CD14-positive monocyte (primary cell): ENCODE measurements around the gene LIMS4. TPM values are rescaled to one million over a fixed set of nuclear protein-coding genes. Genes with fewer than 3 reads are reported as not detected.
"Not testable (repeated sequence)": the region's sequence is repeated elsewhere in the genome, so short reads cannot be mapped to it uniquely, and the experiment has no call there.

ENCODE experiments used
- DNase-seq, 3 donors: peaks; one replicate each; pipeline ENCODE4 v3.0.0-alpha.2; 2011 to 2022
- H2AFZ ChIP-seq: 2 replicates; pipeline ENCODE4 v1.6.0; 2012; ENCODE audit warnings: mild to moderate bottlenecking, low read depth, low read length, inconsistent platforms; ENCODE audit not compliant: insufficient read depth, poor library complexity, severe bottlenecking
- H3K27ac ChIP-seq, 2 donors: 1 replicate in 1 of 2; 2 replicates in 1 of 2; pipeline ENCODE4 v1.5.1; 2012 to 2013; ENCODE audit warnings: low read length in 2 of 2, control low read depth in 1 of 2, inconsistent platforms in 1 of 2, low read depth in 1 of 2, mild to moderate bottlenecking in 1 of 2
- H3K27me3 ChIP-seq, 2 donors: one replicate each; pipeline versions ENCODE4 v1.6.0 to v1.6.1; 2011 to 2013; ENCODE audit warnings: low read length in 2 of 2; ENCODE audit not compliant: control insufficient read depth in 2 of 2, insufficient read depth in 2 of 2
- H3K36me3 ChIP-seq, 2 donors: replicated peaks in 1 of 2; 1 replicate in 1 of 2; 2 replicates in 1 of 2; pipeline versions ENCODE4 v1.5.1 to v1.6.1; 2012 to 2013; ENCODE audit warnings: low read length in 2 of 2, control low read depth in 1 of 2, inconsistent platforms in 1 of 2, mild to moderate bottlenecking in 1 of 2; ENCODE audit not compliant: insufficient read depth in 2 of 2, control insufficient read depth in 1 of 2
- H3K4me1 ChIP-seq, 2 donors: 1 replicate in 1 of 2; 2 replicates in 1 of 2; pipeline versions ENCODE4 v1.5.1 to v1.6.1; 2012 to 2013; ENCODE audit warnings: low read length in 2 of 2, control low read depth in 1 of 2, inconsistent platforms in 1 of 2, mild to moderate bottlenecking in 1 of 2, moderate library complexity in 1 of 2; ENCODE audit not compliant: insufficient read depth in 2 of 2, control insufficient read depth in 1 of 2
- H3K4me2 ChIP-seq: replicated peaks from 2 replicates; pipeline ENCODE3; 2012; ENCODE audit warnings: low read length, moderate library complexity, mild to moderate bottlenecking; ENCODE audit not compliant: poor library complexity, severe bottlenecking; ENCODE audit errors: extremely low read depth
- H3K4me3 ChIP-seq, 3 experiments: fragments of 200-600 bp in 1 of 3; sonication (generic) in 1 of 3; replicated peaks in 1 of 3; 1 replicate in 2 of 3; 2 replicates in 1 of 3; pipeline ENCODE4 v1.5.1; 2011 to 2013; ENCODE audit warnings: low read length in 3 of 3, mild to moderate bottlenecking in 3 of 3, control low read depth in 2 of 3, low read depth in 2 of 3, inconsistent platforms in 1 of 3, moderate library complexity in 1 of 3
- H3K79me2 ChIP-seq: 2 replicates; pipeline ENCODE4 v1.6.0; 2012; ENCODE audit warnings: mild to moderate bottlenecking, control low read depth, inconsistent platforms, low read length, moderate library complexity; ENCODE audit not compliant: insufficient read depth
- H3K9ac ChIP-seq: 2 replicates; pipeline ENCODE4 v1.6.0; 2017; ENCODE audit warnings: low read length, mild to moderate bottlenecking; ENCODE audit not compliant: insufficient read depth, poor library complexity, severe bottlenecking
- H3K9me3 ChIP-seq, 2 donors: replicated peaks in 1 of 2; 1 replicate in 1 of 2; 2 replicates in 1 of 2; pipeline versions ENCODE4 v1.5.1 to v1.6.1; 2012 to 2013; ENCODE audit warnings: low read length in 2 of 2, control low read depth in 1 of 2; ENCODE audit not compliant: control insufficient read depth in 1 of 2, insufficient read depth in 1 of 2
- H4K20me1 ChIP-seq: 2 replicates; pipeline ENCODE4 v1.6.0; 2012; ENCODE audit warnings: mild to moderate bottlenecking, low read length, control low read depth, moderate library complexity; ENCODE audit not compliant: insufficient read depth
- H3K27ac Mint-ChIP-seq, 7 donors: one replicate each; pipeline ENCODE4 v1.8.0; 2020; ENCODE audit warnings: mild to moderate bottlenecking in 7 of 7, mixed read lengths in 7 of 7, moderate library complexity in 6 of 7, inconsistent platforms in 2 of 7
- H3K27me3 Mint-ChIP-seq, 3 donors: one replicate each; pipeline ENCODE4 v1.8.0; 2021 to 2022; ENCODE audit warnings: low read depth in 3 of 3, mild to moderate bottlenecking in 3 of 3, mixed read lengths in 3 of 3, moderate library complexity in 3 of 3, inconsistent platforms in 1 of 3
- H3K36me3 Mint-ChIP-seq, 2 donors: one replicate each; pipeline ENCODE4 v1.8.0; 2020; ENCODE audit warnings: mixed read lengths in 2 of 2, inconsistent platforms in 1 of 2, mild to moderate bottlenecking in 1 of 2
- H3K4me1 Mint-ChIP-seq: one replicate; pipeline ENCODE4 v1.8.0; 2020; ENCODE audit warnings: mild to moderate bottlenecking, mixed read lengths
- H3K4me3 Mint-ChIP-seq, 2 donors: one replicate each; pipeline ENCODE4 v1.8.0; 2020; ENCODE audit warnings: mild to moderate bottlenecking in 2 of 2, mixed read lengths in 2 of 2, moderate library complexity in 1 of 2
- H3K9me3 Mint-ChIP-seq, 7 donors: one replicate each; pipeline ENCODE4 v1.8.0; 2020 to 2022; ENCODE audit warnings: mixed read lengths in 7 of 7, mild to moderate bottlenecking in 6 of 7, moderate library complexity in 6 of 7, inconsistent platforms in 2 of 7
- WGBS: methylation state at CpG from one replicate; pipeline ENCODE4 v1.1.5; 2013; ENCODE audit warnings: missing lambda C conversion rate; ENCODE audit not compliant: insufficient coverage; 5-methylcytosine and 5-hydroxymethylcytosine counted together
- intact Hi-C, 2 donors: fragments of 100-400 bp; cut with micrococcal nuclease; formaldehyde crosslinking; loops; one replicate each; pipeline versions ENCODE4 v1.15.0 to v1.15.1; 2023
- polyA plus RNA-seq, 3 donors: library from polyadenylated mRNA; depleted of rRNA in 1 of 3; unstranded in 2 of 3; stranded (reverse) in 1 of 3; fragments of 300-500 nt in 2 of 3; fragments of >200 nt in 1 of 3; fragmentation: Illumina TruSeq in 2 of 3; gene quantifications; 1 replicate in 2 of 3; 2 replicates in 1 of 3; pipeline ENCODE4 v1.2.3, GENCODE V29; 2012 to 2021

LIMS4 gene
- polyA plus RNA-seq, 3 donors: 0.51 to 5.1 (median 5.1) TPM

DNA sequence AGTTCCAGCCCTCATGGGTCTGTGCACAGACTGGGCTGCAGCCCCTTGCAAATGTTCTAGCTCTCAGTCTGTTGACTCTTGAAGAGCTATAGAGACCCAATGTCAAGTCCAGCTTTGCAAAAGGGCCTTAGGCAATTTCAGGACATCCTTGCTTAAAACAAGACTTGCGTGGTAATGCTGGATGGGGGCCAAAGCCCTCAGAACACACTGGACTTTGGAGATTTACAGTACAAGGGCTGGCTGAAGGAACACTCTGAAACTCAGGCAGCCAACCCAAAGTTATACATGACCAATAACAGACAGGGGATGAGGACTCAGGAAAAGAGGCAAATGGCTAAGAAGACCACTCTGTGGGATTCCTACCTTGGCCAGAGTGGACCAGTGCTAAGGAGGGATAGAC lies 68.4 kb downstream of the LIMS4 start:
- not testable (repeated sequence) for H3K9me3 Mint-ChIP-seq

DNA sequence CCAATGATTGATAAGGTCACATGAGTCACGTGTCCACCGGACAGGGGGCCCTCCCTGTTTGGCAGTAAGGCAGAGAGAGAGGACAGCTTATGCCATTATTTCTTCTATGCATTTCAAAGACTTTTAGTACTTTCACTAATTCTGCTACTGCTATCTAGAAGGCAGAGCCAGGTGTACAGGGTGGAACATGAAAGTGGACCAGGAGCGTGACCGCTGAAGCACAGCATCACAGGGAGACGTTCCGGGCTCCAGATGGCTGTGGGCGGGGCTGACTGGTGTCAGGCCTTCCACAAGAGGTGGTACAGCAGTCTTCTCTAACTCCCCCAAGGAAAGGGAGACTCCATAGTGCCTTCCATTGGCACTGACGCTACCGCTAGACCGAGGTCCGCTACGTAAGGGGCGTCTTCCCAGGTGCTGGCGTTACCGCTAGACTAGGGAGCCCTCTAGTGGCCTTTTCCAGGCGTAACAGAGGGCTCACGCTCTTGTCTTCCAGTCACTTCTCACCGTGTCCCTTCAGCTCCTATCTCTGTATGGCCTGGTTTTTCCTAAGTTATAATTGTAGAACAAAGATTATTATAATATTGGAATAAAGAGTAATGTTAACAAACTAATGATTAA lies 71.5 kb downstream of the LIMS4 start:
- H2AFZ ChIP-seq, H3K27ac Mint-ChIP-seq, H4K20me1 ChIP-seq, DNase-seq, H3K27me3 ChIP-seq, H3K27ac ChIP-seq, H3K9me3 ChIP-seq, intact Hi-C loops, H3K4me1 ChIP-seq, H3K4me2 ChIP-seq, H3K4me3 Mint-ChIP-seq, H3K36me3 ChIP-seq, H3K36me3 Mint-ChIP-seq, H3K4me1 Mint-ChIP-seq, H3K9me3 Mint-ChIP-seq, H3K79me2 ChIP-seq, H3K4me3 ChIP-seq, H3K27me3 Mint-ChIP-seq, H3K9ac ChIP-seq: not testable (repeated sequence)
- WGBS: no CpG with 5 or more reads among the region's 18 CpGs

More for the DNA sequence above, 68.4 kb downstream of the LIMS4 start:
- H3K27me3 Mint-ChIP-seq, H3K27ac ChIP-seq, H3K4me3 Mint-ChIP-seq, H3K27ac Mint-ChIP-seq, H3K9me3 ChIP-seq, H3K9ac ChIP-seq, H3K4me3 ChIP-seq, H3K4me1 ChIP-seq, H3K79me2 ChIP-seq, H3K27me3 ChIP-seq, H3K36me3 Mint-ChIP-seq, H2AFZ ChIP-seq, intact Hi-C loops, DNase-seq, H4K20me1 ChIP-seq, H3K4me2 ChIP-seq, H3K4me1 Mint-ChIP-seq, H3K36me3 ChIP-seq: not testable (repeated sequence)
- no CpG with 5 or more reads among the region's 1 CpG for WGBS

DNA sequence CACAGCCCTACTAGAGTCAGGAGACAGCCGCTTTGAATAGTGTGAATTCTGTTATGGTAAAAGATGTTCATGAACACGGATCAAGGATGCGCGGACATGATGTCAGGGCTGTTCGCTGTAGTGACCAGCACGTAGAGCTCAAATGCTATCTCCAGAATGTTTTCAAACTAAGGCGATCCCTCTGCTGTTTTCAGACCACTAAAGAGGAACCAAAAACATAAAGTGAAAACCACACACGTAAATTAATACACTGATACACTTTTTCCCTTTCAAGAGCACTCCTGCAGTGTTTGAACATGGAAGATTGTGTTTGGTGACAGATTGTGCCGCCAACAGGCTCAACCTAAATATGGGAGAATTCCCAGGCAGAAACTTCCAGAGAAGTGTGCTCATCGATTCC lies 73.2 kb downstream of the LIMS4 start:
- DNase-seq, H2AFZ ChIP-seq, H3K36me3 Mint-ChIP-seq, H3K36me3 ChIP-seq, H3K4me3 Mint-ChIP-seq, H3K9me3 ChIP-seq, H3K9ac ChIP-seq, H4K20me1 ChIP-seq, intact Hi-C loops, H3K9me3 Mint-ChIP-seq, H3K4me1 ChIP-seq, H3K27me3 ChIP-seq, H3K27ac Mint-ChIP-seq, H3K79me2 ChIP-seq, H3K27ac ChIP-seq, H3K4me3 ChIP-seq, H3K4me2 ChIP-seq, H3K27me3 Mint-ChIP-seq, H3K4me1 Mint-ChIP-seq: not testable (repeated sequence)
- WGBS: no CpG with 5 or more reads among the region's 10 CpGs

DNA sequence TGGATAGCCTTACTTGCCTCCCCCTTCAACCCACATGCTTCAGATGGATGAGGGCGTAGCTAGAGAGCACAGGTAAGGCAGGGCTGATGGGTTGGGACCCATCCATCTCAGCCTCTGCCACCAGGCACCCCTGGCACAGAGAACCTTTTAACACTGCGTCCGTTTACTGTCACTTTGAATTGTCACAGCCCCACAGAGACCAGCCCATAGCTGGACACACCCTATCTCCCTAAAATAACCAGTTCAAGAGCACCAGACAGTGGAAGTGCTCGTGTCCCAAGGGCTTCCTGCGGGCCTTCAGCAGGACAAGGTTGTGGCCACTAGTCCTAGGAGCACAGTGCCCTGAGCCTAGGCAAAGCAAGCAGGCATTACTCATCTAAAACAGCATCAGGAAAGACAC lies 76.6 kb downstream of the LIMS4 start:
- H3K9me3 ChIP-seq, H3K4me1 Mint-ChIP-seq, H3K9me3 Mint-ChIP-seq, H3K4me2 ChIP-seq, H3K4me3 ChIP-seq, H2AFZ ChIP-seq, H3K4me3 Mint-ChIP-seq, H3K9ac ChIP-seq, DNase-seq, H4K20me1 ChIP-seq, H3K27ac Mint-ChIP-seq, H3K36me3 Mint-ChIP-seq, H3K27me3 Mint-ChIP-seq, H3K27ac ChIP-seq, H3K4me1 ChIP-seq, H3K36me3 ChIP-seq, H3K79me2 ChIP-seq, intact Hi-C loops, H3K27me3 ChIP-seq: not testable (repeated sequence)
- no CpG with 5 or more reads among the region's 5 CpGs for WGBS
